Thyroid gland (tissue), 4 donors: ENCODE data around the gene BMPR1B. TPM values are rescaled to one million over a fixed set of nuclear protein-coding genes. Genes with fewer than 3 reads are reported as not detected.
"Not testable (repeated sequence)": the region's sequence is repeated elsewhere in the genome, so short reads cannot be mapped to it uniquely, and the experiment has no call there.

Source experiments
- DNase-seq, 2 donors: peaks; one replicate each; pipeline ENCODE4 v3.0.0-alpha.2; 2019
- H3K27ac ChIP-seq, 3 donors: fragments of 200-600 bp; sonication (generic); 1 replicate in 2 of 3; 2 replicates in 1 of 3; pipeline ENCODE4 v1.5.1; 2016 to 2019; ENCODE audit warnings: mild to moderate bottlenecking in 1 of 3, moderate library complexity in 1 of 3
- H3K27me3 ChIP-seq: fragments of 200-600 bp; sonication (generic); one replicate; pipeline ENCODE4 v1.5.1; 2019
- H3K36me3 ChIP-seq, 2 donors: fragments of 200-600 bp; sonication (generic); one replicate each; pipeline ENCODE4 v1.5.1; 2016 to 2019
- H3K4me1 ChIP-seq, 2 donors: fragments of 200-600 bp; sonication (generic); one replicate each; pipeline ENCODE4 v1.5.1; 2017 to 2019
- H3K4me3 ChIP-seq, 3 donors: fragments of 200-600 bp; sonication (generic); replicated peaks in 1 of 3; 1 replicate in 2 of 3; 2 replicates in 1 of 3; pipeline ENCODE4 v1.5.1; 2016; ENCODE audit warnings: mild to moderate bottlenecking in 1 of 3
- H3K9me3 ChIP-seq: fragments of 200-600 bp; sonication (generic); one replicate; pipeline ENCODE4 v1.5.1; 2017
- CTCF ChIP-seq, 6 experiments: fragments of 200-600 bp in 3 of 6; fragments of 450-650 bp in 3 of 6; sonication (generic) in 3 of 6; IDR thresholded peaks; one replicate each; pipeline ENCODE4 v1.5.1; 2016 to 2019; ENCODE audit warnings: antibody characterized with exemption in 6 of 6, mild to moderate bottlenecking in 2 of 6, inconsistent platforms in 1 of 6, moderate library complexity in 1 of 6
- POLR2A ChIP-seq, 2 donors: fragments of 450-650 bp; IDR thresholded peaks; one replicate each; pipeline ENCODE4 v1.6.1; 2017; ENCODE audit warnings: antibody characterized with exemption in 2 of 2, mild to moderate bottlenecking in 2 of 2, moderate library complexity in 1 of 2
- WGBS, 2 donors: methylation state at CpG; one replicate each; pipeline ENCODE4 v1.1.5; 2017; 5-methylcytosine and 5-hydroxymethylcytosine counted together
- intact Hi-C: fragments of 100-400 bp; cut with DNase I; formaldehyde crosslinking; loops from one replicate; pipeline ENCODE4 v1.15.1; 2023
- total RNA-seq, 4 donors: library from RNA; depleted of rRNA; stranded (reverse); fragments of >200 nt; gene quantifications; one replicate each; pipeline ENCODE4 v1.2.3, GENCODE V29; 2016

Gene BMPR1B
- total RNA-seq, 4 donors from 2014 or later = 0.49 to 0.89 (median 0.76) TPM

- Histone ChIP-seq H3K27me3 (no peaks in the 10 kb centered on the region), H3K9me3 (no peaks in the 10 kb centered on the region), H3K27ac (no peak overlapping the region), H3K4me1 (no peaks in the 10 kb centered on the region), H3K36me3 (no peaks in the 10 kb centered on the region), H3K4me3 (no peak overlapping the region)
- TF ChIP-seq POLR2A (IDR thresholded peaks at IDR 0.05) = no peak
- TF ChIP-seq CTCF (IDR thresholded peaks at IDR 0.05) = no peak
- 86 to 95% methylated on average over 1 of the region's 1 CpG for WGBS, 2 donors
- intact Hi-C loops = no loop called here
- no peak for DNase-seq
Observed at GRCh38 chr4:94833394-94833793, 75.6 kb downstream of the BMPR1B start.

GRCh38 chr4:94834501-94834900 lies 76.7 kb downstream of the BMPR1B start:
- intact Hi-C loops = no loop called here
- H3K4me1 ChIP-seq = no peaks in the 10 kb centered on the region
- no peaks in the 10 kb centered on the region for H3K9me3 ChIP-seq
- no peak overlapping the region for H3K27ac ChIP-seq
- no peaks in the 10 kb centered on the region for H3K36me3 ChIP-seq
- WGBS, 2 donors = 23 to 54% methylated on average over 1 of the region's 1 CpG
- H3K27me3 ChIP-seq = no peaks in the 10 kb centered on the region
- DNase-seq = no peak
- TF ChIP-seq POLR2A (IDR thresholded peaks at IDR 0.05) (no peak), CTCF (IDR thresholded peaks at IDR 0.05) (no peak)
- H3K4me3 ChIP-seq = no peak overlapping the region

- H3K27ac ChIP-seq, H3K4me3 ChIP-seq, DNase-seq, intact Hi-C loops, H3K4me1 ChIP-seq, H3K9me3 ChIP-seq, H3K27me3 ChIP-seq, H3K36me3 ChIP-seq: not testable (repeated sequence)
- WGBS, 2 donors = 85 to 91% methylated on average over 25 to 28 of the region's 29 CpGs
Observed at GRCh38 chr4:94841166-94841863, 83.6 kb downstream of the BMPR1B start.

- Histone ChIP-seq H3K4me1 (no peaks in the 10 kb centered on the region), H3K27me3 (no peaks in the 10 kb centered on the region), H3K36me3 (no peaks in the 10 kb centered on the region), H3K27ac (no peak overlapping the region), H3K9me3 (no peaks in the 10 kb centered on the region), H3K4me3 (no peak overlapping the region)
- DNase-seq = no peak
- TF ChIP-seq CTCF (IDR thresholded peaks at IDR 0.05) = no peak
- no peak for TF ChIP-seq POLR2A (IDR thresholded peaks at IDR 0.05)
- 30 to 50% methylated on average over 3 of the region's 3 CpGs for WGBS, 2 donors
- intact Hi-C loops = no loop called here
Observed at GRCh38 chr4:94841864-94842221, 84.1 kb downstream of the BMPR1B start.

GRCh38 chr4:94843216-94843615 lies 85.5 kb downstream of the BMPR1B start:
- no peaks in the 10 kb centered on the region for H3K27me3 ChIP-seq
- no peaks in the 10 kb centered on the region for H3K36me3 ChIP-seq
- no peaks in the 10 kb centered on the region for H3K4me1 ChIP-seq
- DNase-seq = no peak
- no peak overlapping the region for H3K27ac ChIP-seq
- intact Hi-C loops = no loop called here
- H3K9me3 ChIP-seq = no peaks in the 10 kb centered on the region
- no peak for TF ChIP-seq CTCF (IDR thresholded peaks at IDR 0.05)
- no peak for TF ChIP-seq POLR2A (IDR thresholded peaks at IDR 0.05)
- no peak overlapping the region for H3K4me3 ChIP-seq

- no peak overlapping the region for H3K4me3 ChIP-seq
- no peak overlapping the region for H3K27ac ChIP-seq
- DNase-seq = no peak
Observed at GRCh38 chr4:94848326-94848725, 90.6 kb downstream of the BMPR1B start.

More at GRCh38 chr4:94848326-94848725, 90.6 kb downstream of the BMPR1B start:
- TF ChIP-seq CTCF (IDR thresholded peaks at IDR 0.05) = no peak
- no peak for TF ChIP-seq POLR2A (IDR thresholded peaks at IDR 0.05)
- WGBS, 2 donors = 81 to 82% methylated on average over 3 of the region's 3 CpGs
- Histone ChIP-seq H3K36me3 (no peaks in the 10 kb centered on the region), H3K4me1 (no peaks in the 10 kb centered on the region), H3K27me3 (no peaks in the 10 kb centered on the region), H3K9me3 (no peaks in the 10 kb centered on the region)
- intact Hi-C loops = no loop called here
